PFSK-1 (cell line): ENCODE measurements around the gene KTN1.

Source experiments
- FOXP2 ChIP-seq: optimal IDR thresholded peaks from 2 replicates; pipeline ENCODE3; 2011; ENCODE audit warnings: borderline replicate concordance, control low read depth, inconsistent platforms; ENCODE audit not compliant: insufficient read depth; ENCODE audit errors: extremely low read length, extremely low read depth
- POLR2AphosphoS5 ChIP-seq: IDR thresholded peaks from 2 replicates; pipeline ENCODE4 v1.6.1; 2012; ENCODE audit warnings: low read depth, mild to moderate bottlenecking, control low read depth, low read length, moderate library complexity
- SIN3A ChIP-seq: IDR thresholded peaks from 2 replicates; pipeline ENCODE4 v1.6.1; 2012; ENCODE audit warnings: mild to moderate bottlenecking, low read length, moderate library complexity, borderline replicate concordance; ENCODE audit not compliant: insufficient read depth
- TAF1 ChIP-seq: IDR thresholded peaks from 2 replicates; pipeline ENCODE4 v1.6.1; 2012; ENCODE audit warnings: low read length, control low read depth, borderline replicate concordance; ENCODE audit not compliant: insufficient read depth
- TF ChIP-seq, protein P1 (sequence below), 2 experiments: IDR thresholded peaks; 2 replicates each; pipeline versions ENCODE4 v1.6.1 to v1.8.0; 2011 to 2012; ENCODE audit warnings: low read depth in 2 of 2, low read length in 2 of 2, control low read depth in 1 of 2, inconsistent platforms in 1 of 2, mild to moderate bottlenecking in 1 of 2, moderate library complexity in 1 of 2; ENCODE audit not compliant: insufficient read depth in 1 of 2

The KTN1 gene

GRCh38 chr14:55540847-55541773 is 38.9 kb upstream of the KTN1 start:
- TF ChIP-seq FOXP2 (no peak), SIN3A (no peak), POLR2AphosphoS5 (no peak), TAF1 (no peak)

GRCh38 chr14:55545779-55546178 is 34.2 kb upstream of the KTN1 start:
- no peak for TF ChIP-seq FOXP2
- no peak for TF ChIP-seq TAF1
- TF ChIP-seq SIN3A = no peak
- TF ChIP-seq, protein P1, sequence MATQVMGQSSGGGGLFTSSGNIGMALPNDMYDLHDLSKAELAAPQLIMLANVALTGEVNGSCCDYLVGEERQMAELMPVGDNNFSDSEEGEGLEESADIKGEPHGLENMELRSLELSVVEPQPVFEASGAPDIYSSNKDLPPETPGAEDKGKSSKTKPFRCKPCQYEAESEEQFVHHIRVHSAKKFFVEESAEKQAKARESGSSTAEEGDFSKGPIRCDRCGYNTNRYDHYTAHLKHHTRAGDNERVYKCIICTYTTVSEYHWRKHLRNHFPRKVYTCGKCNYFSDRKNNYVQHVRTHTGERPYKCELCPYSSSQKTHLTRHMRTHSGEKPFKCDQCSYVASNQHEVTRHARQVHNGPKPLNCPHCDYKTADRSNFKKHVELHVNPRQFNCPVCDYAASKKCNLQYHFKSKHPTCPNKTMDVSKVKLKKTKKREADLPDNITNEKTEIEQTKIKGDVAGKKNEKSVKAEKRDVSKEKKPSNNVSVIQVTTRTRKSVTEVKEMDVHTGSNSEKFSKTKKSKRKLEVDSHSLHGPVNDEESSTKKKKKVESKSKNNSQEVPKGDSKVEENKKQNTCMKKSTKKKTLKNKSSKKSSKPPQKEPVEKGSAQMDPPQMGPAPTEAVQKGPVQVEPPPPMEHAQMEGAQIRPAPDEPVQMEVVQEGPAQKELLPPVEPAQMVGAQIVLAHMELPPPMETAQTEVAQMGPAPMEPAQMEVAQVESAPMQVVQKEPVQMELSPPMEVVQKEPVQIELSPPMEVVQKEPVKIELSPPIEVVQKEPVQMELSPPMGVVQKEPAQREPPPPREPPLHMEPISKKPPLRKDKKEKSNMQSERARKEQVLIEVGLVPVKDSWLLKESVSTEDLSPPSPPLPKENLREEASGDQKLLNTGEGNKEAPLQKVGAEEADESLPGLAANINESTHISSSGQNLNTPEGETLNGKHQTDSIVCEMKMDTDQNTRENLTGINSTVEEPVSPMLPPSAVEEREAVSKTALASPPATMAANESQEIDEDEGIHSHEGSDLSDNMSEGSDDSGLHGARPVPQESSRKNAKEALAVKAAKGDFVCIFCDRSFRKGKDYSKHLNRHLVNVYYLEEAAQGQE (IDR thresholded peaks at IDR 0.05; ENCODE audit: insufficient read depth in 1 of 2, low read depth in 2 of 2, low read length in 2 of 2) = no peak
- no peak for TF ChIP-seq POLR2AphosphoS5

DNA sequence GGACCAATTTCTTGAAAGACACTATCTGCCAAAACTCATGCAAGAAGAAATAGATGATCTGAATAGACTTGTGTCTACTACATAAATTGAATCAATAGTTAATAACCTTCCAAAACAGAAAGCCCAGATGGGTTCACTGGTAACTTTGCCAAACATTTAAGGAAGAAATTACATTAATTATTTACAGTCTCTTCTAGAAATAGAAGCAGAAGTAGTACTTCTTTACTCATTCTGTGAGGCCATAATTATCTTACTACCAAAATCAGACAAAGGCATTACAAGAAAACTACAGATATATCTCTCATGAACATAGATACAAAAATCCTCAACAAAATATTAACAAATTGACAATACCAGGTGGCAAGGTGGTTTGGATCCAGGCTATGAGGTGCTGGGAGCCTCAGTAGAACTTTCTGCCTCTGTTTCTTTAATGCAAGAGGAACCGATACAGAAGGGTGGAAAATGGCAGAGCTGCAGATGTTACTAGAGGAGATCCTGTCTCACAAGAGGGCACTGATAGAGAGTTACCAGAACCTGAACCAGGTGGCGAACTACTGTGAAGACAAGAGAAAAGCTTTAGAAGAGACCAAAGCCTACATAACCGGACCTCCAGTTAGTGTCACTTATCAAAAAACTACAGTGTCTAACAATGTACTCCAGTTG is 33.7 kb upstream of the KTN1 start:
- TF ChIP-seq TAF1 (no peak), SIN3A (no peak)

DNA sequence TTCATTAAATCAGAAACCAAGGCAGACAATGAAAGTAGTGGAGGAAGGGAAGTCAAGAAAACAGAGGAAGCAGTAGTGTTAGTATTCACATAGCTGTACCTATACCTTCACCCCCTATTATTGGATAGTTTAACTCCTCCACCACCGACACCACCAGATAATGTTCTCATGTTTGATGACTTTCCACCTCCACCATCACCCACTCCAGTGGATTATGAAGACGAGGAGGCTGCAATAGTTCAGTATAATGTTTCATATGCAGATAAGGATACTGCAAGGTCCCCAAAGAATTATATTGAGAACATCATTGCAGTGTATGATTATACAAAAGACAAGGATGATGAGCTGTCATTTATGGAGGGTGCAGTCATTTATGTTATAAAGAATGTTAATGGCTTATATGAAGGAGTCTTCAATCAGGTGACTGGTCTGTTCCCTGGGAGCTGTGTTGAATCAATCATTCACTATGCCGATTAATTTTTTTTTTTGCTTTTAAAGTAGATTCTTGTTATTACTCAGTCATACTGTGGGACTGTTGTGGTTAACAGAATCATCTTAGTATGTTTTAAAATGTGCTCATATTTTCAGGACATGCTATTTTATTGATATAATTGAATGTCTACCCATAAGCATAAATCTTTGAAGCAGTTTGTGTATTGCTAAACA is 32.2 kb upstream of the KTN1 start:
- TF ChIP-seq, protein P1 (IDR thresholded peaks at IDR 0.05; ENCODE audit: insufficient read depth in 1 of 2, low read depth in 2 of 2, low read length in 2 of 2) = no peak
- TF ChIP-seq POLR2AphosphoS5 (no peak), SIN3A (no peak)

DNA sequence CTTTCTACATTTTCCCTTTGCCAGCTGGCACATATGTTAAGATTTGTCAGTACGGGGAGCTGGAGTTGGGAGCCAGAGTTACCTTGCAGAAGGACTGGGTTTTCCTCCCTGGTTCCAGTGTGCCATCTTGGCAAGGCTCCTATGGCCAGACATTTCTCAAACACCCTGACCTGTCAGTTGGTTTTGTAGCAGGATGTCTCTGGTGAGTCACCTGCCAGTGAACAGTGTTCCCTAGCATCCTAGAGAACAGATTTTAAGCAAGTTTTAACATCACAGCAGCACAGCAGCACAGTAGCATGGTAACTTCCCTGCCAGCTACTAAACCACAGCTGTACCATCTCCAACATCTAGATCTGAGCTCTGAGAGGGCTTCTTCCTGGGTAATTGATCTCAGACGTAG is 26.2 kb upstream of the KTN1 start:
- no peak for TF ChIP-seq TAF1
- TF ChIP-seq POLR2AphosphoS5 = no peak
- no peak for TF ChIP-seq SIN3A
- TF ChIP-seq FOXP2 = no peak
- TF ChIP-seq, protein P1 (IDR thresholded peaks at IDR 0.05; ENCODE audit: insufficient read depth in 1 of 2, low read depth in 2 of 2, low read length in 2 of 2) = no peak
